Neural cell (in vitro differentiated cells): ENCODE data around the gene ANO9.

Source experiments
- RAD21 ChIP-seq: fragments of 450-650 bp; conservative IDR thresholded peaks from 2 replicates; pipeline ENCODE4 v1.6.1; 2014; ENCODE audit warnings: antibody characterized with exemption, mild to moderate bottlenecking, moderate library complexity
- TF ChIP-seq, protein P1 (sequence below): fragments of 450-650 bp; IDR thresholded peaks from 2 replicates; pipeline ENCODE4 v1.5.1; 2014; ENCODE audit warnings: antibody characterized with exemption, mild to moderate bottlenecking, moderate library complexity; ENCODE audit not compliant: poor library complexity, severe bottlenecking

DNA sequence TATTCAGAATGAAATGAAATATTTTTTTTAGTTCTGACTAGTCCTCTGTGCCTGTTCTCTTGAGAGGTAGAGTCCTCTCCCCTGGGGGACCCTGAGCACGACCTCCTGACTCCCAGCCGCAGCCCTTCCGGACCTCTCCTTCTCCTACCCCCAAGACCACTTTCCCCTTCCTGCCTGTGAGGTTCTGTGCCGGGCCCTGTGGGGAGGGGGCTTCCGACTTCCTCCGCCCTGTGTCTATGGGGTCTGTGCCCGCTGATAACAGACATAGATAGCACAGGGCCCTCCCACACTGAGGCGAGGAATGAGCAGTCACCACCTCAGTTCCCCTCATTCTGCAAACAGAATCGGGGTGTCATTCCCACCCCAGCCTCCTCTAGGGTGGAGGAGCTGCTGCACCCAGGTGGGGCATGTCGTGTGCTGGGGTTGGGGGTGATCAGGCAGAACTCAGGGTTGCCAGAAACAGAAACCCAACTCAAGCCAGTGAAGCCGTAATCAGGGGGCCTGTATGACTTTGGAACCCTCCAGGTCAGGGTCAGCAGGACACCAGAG lies 59.7 kb downstream of the ANO9 start:
- TF ChIP-seq, protein P1, sequence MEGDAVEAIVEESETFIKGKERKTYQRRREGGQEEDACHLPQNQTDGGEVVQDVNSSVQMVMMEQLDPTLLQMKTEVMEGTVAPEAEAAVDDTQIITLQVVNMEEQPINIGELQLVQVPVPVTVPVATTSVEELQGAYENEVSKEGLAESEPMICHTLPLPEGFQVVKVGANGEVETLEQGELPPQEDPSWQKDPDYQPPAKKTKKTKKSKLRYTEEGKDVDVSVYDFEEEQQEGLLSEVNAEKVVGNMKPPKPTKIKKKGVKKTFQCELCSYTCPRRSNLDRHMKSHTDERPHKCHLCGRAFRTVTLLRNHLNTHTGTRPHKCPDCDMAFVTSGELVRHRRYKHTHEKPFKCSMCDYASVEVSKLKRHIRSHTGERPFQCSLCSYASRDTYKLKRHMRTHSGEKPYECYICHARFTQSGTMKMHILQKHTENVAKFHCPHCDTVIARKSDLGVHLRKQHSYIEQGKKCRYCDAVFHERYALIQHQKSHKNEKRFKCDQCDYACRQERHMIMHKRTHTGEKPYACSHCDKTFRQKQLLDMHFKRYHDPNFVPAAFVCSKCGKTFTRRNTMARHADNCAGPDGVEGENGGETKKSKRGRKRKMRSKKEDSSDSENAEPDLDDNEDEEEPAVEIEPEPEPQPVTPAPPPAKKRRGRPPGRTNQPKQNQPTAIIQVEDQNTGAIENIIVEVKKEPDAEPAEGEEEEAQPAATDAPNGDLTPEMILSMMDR: no peak
- TF ChIP-seq RAD21: no peak
